Superior temporal gyrus (tissue), 1 donor: ENCODE measurements around the gene TLE1.
"Not testable (repeated sequence)": the region's sequence is repeated elsewhere in the genome, so short reads cannot be mapped to it uniquely, and the experiment has no call there.

Experiments used
- DNase-seq: peaks from one replicate; pipeline ENCODE4 v3.0.0-alpha.2; 2016; ENCODE audit errors: extremely low spot score

TLE1 gene

GRCh38 chr9:81599837-81600236 lies 89.5 kb downstream of the TLE1 start:
- no peak for DNase-seq

DNA sequence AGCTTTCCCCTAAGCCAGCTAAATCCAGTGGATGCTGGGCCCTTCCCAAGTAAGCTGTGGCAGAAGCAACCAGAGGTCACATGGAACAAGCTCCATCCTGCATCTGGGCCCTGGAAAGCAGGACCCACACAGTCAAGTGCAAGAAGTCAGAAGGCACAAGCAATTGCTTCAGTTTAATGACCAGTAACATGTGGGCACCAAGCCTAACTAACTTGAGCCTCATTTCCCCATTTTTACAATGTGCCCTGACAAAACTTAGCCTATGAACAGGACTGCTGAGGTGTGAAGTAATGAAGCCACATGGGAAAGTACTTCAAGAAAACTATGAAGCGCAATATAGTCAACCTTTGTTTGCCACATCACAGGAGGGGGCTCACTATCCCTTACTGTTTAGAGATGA lies 90.5 kb downstream of the TLE1 start:
- no peak for DNase-seq

- no peak for DNase-seq
These were observed 91.2 kb downstream of the TLE1 start for GRCh38 chr9:81598123-81598497.

DNA sequence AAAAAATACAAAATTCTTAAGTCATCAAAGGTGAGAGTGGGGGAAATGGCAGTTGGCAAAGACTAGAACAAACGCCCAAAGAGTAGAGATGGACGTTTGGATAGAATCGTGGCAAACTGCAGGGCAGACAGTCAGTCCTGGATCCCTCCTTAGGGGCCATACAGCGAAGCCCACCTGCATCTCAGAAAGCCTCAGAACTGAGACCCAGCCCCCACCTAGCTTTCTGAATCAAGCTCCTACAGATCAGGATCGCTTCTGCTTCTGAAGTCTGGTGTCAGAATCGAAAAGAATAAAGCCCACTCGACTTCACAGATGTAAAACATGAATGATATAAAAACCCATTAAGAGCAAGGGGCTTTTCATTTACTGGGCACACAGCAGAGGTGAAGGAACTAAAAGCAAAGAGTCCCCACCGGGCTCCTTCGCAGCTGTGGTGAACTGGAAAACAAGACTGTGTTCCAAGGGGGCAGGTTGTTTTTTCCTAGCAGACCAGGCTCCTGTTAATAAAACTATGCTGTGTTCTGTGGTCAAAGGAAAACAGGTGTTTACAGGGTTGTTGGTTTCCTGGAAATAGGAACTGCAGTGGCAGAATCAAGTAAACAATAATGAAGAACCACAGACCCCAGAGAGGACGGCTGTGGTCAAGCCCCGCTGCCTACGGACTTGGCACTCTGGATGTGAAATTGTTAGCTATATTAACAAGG lies 91.8 kb downstream of the TLE1 start:
- no peak for DNase-seq

DNA sequence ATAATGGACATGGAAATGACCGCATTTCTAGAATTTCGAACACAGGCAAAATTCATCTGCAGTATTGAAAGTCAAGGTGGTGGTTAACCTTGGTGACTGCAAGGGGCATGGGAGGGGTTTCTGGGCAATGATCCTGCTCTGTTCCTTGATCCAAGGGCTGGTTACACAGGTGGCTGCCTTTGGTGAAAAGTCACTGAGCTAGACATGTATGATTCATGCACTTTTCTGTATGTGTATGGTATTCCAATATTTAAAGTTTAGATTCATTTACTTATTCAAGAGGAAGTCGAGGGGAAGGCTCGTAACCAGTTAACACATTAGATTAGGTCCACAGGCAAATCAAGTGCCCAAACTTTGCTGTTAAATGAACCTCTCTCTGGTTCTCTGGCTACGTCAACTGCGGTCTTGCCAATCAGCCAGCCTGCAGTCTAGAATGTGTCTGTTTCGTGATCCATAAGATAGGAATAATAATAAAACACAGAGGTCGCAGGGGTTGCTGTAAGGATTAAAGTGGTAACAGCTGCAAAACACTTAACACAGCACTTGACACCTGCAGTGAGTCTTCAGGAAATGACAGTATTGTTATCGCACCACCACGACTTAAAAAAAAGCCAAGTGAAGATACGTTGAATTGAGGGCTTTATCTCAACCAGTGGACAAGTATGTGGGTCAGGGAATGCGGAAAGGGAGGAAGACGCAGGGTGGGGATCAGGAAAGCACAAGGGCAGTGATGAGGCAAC lies 92.5 kb downstream of the TLE1 start:
- DNase-seq: no peak

DNA sequence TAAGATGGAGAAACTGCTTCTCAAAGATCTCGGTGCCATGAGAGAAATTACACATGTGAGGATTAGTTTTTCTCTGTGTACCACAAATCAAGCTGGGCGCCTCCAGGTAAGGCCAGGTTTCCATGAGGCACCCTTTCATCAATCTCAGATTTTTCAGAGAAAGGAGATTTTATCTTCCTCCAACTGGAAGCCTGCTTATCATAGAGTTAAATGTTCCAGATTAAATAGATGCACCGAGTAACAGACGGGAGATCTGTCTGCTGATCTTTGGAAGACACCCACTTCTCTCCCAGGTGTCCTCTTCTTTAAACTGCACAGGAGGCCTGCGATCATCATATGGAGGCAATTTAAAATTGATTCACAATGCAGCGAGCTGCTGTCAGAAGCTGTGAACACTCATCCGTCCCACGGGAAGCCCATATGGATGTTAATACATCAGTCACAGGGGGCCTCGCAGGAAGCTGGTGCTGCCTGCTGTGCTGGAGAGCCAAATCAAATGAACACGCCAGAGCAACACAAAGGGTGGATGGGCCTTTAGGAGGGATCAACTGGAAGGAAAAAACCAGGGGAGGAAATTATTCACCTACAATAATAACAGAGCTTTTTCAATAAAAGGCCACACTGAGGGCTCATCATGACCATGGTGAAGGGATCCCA lies 93.3 kb downstream of the TLE1 start:
- no peak for DNase-seq

DNA sequence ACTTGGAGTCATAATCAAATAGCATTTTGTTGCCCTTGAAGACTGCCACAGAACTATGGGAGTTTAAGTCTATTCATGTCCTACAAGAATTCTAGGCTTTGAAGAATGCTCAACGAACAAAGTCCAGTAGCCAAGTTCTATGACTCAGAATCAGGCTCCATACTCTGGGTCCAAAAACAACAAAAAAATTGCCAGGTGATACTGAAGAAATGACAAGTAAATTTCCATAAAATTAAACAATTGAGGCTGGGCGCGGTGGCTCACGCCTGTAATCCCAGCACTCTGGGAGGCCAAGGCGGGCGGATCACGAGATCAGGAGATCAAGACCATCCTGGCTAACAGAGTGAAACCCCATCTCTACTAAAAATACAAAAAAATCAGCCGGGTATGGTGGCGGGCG lies 94.1 kb downstream of the TLE1 start:
- DNase-seq: not testable (repeated sequence)

- DNase-seq: no peak
These were observed 94.9 kb downstream of the TLE1 start for GRCh38 chr9:81594415-81594814.

GRCh38 chr9:81592887-81593266 lies 96.5 kb downstream of the TLE1 start:
- no peak for DNase-seq

GRCh38 chr9:81591791-81592190 lies 97.6 kb downstream of the TLE1 start:
- no peak for DNase-seq

DNA sequence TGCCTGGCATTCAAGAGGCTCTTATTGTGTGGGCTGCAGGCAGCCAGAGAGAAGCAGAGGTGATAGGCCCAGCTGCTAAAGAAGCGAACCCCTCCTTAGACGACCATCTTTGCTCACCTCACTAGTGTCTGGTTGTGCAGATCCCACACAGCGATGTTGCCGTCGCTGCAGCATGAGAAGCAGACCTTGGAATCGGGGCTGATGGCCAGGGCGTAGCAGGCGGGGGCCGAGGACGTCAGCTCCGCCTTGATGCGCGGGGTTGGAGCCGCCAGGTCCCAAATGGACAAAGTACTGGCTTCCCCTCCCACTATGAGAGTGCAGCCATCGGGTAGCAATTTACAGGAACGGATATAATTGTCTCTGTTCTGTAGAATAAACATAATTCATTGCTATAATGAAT lies 98.7 kb downstream of the TLE1 start:
- DNase-seq: no peak

DNA sequence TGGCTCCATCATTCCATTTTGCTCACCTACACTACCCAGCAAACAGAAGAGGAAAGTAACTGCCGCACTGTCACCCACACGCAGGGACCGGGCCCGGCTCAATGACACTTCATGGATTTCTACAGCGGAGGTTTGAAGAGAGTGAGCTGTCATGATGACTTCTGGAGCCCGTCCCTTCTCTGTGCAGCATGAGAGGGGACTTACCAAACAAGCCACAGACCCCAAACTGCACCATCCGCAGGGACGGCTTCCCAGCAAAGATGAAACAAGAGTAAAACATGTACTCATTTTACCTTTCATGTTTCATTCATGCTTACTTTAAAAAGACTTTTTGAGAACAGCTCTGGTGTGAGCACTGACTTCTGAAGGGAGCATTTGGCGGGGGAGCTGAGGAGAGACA lies 99.5 kb downstream of the TLE1 start:
- no peak for DNase-seq

- no peak for DNase-seq
These were observed 100.0 kb downstream of the TLE1 start for GRCh38 chr9:81589392-81589791.

- DNase-seq: no peak
These were observed 101.0 kb downstream of the TLE1 start for GRCh38 chr9:81588148-81588871.

- no peak for DNase-seq
These were observed 102.6 kb downstream of the TLE1 start for GRCh38 chr9:81586786-81587185.

DNA sequence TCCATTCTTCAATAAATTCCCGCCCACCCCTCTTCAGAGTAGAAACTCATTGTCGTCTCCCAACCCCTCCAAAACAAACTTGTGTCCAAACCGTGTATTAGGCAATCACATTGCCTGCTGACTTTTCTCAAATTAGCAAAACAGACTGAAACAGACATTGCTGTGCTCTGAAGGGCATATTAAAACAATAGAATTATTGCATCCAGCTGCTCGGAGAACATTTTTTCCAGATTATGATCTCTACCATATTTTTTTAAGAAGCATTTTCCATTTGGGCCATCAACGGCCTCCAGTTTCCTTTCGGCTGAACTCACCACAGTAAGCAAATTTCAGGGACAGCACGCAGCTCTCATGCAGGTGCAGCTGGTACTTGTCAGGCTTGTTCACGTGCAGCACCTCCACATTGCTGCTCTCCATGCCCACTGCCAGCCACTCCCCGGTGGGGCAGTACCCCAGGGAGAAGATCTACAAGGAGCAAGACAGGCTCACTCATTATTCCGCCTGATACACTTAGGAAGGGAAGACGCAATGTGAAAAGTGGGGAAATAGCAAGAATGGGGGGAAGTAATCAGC lies 104.1 kb downstream of the TLE1 start:
- DNase-seq: no peak

DNA sequence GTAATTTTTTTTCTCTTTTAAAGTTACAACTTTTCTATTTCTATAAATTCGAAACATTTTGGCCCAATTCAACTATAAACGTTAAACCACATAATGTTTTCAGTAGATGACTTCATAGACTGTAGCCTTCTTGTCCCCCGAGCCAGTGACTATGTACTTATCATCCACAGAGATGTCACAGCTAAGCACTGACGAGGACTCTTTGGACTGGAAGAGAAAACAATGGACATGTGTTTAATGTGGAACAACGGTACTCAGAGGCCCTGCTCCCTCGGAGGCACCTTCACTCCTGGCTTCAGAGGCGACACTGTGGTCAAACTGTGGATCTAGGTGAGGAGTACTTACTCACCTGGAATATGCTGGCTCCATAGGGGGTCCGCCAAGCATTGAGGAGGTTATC lies 105.2 kb downstream of the TLE1 start:
- DNase-seq: no peak

DNA sequence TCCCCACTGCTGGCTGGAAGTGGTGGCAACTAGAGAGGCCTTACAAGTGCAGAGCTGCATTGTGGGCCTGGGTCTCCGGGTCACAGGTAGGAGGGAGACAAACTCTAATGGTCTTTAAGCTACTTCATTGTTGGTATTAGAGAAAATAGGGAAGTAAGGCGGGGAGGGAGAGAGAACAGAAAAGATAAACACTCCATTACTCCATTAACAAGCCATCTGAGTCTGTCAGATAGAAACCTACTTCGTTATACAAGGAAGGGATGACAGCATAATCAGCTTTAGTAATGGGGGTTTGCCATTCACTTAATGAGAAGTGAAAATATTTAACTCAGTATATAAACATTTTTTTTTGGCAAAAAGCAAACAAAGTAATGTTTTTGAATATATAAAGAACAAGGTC lies 107.4 kb downstream of the TLE1 start:
- no peak for DNase-seq

GRCh38 chr9:81579381-81579780 lies 110.0 kb downstream of the TLE1 start:
- DNase-seq: no peak

GRCh38 chr9:81578606-81579005 lies 110.7 kb downstream of the TLE1 start:
- DNase-seq: no peak

- DNase-seq: no peak
These were observed 113.4 kb downstream of the TLE1 start for GRCh38 chr9:81575956-81576355.

GRCh38 chr9:81574405-81574804 lies 114.9 kb downstream of the TLE1 start:
- DNase-seq: no peak
